Stimulated activated CD8-positive, alpha-beta memory T cell treated with anti-CD3 and anti-CD28 coated beads, Interleukin-7, amount 100 ng/mL, for 1 hour (primary cell): ENCODE results near the gene MSANTD1.

Experiments
- DNase-seq, 2 donors: peaks; one replicate each; pipeline ENCODE4 v3.0.0-alpha.2; 2020; ENCODE audit warnings: low read depth in 2 of 2

The MSANTD1 gene

DNA sequence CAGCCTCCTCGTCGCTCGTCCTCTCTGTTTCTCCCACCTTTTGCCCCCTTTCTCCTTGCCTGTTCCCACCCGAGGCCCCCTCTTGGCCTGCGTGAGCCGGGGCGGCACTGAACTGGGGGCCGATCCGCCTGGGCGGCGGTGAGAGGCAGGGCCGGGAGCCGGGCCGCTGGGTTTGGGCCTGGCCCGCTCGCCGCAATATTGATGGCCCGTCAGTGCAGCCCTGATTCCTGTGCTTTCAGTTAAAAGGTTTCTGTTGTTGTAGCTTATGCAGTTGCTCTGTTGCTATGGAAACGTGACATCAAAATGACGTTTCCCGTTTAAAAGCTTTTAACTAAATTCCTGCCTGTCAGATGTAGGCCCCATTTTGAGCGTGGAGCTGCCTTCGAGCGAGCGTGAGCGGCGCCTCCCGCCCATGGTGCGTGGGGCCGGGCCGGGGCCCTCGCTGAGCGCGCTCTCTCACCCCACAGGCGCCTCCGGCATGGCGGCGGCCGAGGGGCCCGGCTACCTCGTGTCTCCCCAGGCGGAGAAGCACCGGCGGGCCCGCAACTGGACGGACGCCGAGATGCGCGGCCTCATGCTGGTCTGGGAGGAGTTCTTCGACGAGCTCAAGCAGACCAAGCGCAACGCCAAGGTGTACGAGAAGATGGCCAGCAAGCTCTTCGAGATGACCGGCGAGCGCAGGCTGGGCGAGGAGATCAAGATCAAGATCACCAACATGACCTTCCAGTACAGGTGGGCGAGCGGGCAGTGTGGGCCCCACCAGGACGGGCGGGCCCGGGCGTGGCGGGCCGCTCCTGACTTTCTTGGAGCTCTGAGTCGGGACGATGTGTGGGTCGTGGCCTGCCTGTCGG is at the start of gene MSANTD1:
Gene MSANTD1 (plus strand): TSS at position 349 of the 851 bp plus-strand sequence. CDS start 64 bp downstream, at position 413.
- DNase-seq, result no peak

DNA sequence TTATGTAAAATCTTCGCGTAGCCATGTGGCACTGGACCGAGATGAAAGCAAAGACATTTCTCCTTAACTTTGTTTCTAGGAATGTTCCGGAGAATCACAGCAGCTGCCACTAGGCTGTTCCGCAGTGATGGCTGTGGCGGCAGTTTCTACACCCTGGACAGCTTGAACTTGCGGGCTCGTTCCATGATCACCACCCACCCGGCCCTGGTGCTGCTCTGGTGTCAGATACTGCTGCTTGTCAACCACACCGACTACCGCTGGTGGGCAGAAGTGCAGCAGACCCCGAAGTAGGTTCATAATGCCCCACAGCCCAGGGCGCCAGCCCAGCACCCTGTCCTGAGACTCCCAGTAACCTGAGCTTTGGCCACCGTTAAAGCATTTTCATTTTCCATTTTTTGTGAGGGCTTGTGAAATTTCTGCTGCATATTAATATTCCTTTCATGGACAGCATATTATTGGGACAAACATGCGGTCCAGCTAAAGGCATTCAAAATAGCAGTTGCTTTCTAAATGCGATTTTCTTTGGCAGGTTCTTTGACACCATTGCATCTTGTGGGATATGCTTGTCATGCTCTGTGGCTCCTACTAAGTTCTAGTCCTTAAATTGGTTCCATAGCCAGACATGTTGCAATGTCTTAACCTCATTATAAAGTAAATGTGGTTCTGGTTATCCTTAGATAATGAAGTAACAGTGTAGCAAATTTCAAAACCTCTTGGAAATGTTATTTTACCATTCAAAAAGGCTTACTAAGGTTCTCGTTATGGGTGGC is 49.1 kb upstream of the MSANTD1 start:
- no peak for DNase-seq

GRCh38 chr4:3200423-3201090 is 48.4 kb upstream of the MSANTD1 start:
- DNase-seq, result no peak

DNA sequence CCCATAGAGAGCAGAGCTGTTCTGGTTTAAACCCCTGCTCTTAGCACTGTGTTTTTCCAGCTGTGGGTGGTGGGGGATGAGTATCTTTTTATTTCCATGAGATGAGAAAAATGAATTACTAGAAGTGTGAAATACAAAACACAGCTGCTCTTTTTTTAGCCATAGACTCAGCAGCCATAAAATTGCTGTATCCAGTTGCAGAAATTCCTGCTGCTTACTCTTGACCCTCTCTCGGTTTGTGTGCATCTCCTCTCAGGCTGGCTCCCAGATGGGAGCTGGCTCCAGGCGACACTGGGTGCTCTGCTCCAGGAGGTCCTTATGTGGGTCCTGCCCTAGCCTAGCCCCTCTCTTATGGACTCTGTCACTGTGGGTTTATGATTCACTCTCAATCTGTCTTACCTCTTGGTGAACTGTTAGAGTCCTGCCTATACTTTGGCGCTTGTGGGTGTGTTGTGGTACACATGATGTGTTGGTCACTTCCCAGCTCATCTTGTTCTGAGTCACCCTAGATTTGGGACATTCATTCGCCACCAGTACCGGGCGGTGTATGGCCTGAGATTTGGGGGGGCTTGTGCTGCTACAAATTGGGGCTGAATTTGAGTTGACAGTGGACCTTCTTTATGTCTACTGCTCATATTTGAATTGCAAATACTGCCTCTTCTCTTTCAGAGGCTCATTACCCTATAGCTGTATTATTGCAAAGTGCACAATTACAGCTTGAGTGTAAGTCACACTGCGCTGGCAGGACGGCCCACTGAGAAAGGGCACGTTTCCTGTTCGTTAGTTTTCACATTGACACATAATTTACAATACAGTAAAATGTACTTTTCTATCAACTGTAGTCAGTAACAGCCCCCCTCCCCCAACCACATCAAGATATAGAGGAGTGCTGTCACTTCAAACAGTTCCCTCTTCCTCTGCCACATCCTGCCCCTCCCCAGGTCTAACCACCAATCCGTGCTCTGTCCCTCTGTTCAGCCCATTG is 46.9 kb upstream of the MSANTD1 start:
- DNase-seq, result peak; percentile 36 to 41

GRCh38 chr4:3202836-3203820 is 45.8 kb upstream of the MSANTD1 start:
- no peak for DNase-seq

DNA sequence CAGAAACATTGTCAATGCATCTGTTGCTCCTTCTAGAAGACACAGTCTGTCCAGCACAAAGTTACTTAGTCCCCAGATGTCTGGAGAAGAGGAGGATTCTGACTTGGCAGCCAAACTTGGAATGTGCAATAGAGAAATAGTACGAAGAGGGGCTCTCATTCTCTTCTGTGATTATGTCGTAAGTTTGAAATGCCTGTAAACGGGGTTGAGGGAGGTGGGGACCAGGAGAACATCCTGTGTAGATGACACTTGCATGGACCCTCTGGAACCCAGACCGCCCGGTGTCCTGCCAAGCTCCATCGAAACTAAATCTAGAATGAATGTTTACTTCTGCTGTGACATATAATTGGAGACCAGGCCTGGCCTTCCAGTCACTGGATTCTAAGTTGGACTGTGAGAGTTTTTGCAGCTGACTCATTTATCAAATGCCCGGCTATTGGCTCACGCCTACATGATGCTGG is 45.0 kb upstream of the MSANTD1 start:
- no peak for DNase-seq

DNA sequence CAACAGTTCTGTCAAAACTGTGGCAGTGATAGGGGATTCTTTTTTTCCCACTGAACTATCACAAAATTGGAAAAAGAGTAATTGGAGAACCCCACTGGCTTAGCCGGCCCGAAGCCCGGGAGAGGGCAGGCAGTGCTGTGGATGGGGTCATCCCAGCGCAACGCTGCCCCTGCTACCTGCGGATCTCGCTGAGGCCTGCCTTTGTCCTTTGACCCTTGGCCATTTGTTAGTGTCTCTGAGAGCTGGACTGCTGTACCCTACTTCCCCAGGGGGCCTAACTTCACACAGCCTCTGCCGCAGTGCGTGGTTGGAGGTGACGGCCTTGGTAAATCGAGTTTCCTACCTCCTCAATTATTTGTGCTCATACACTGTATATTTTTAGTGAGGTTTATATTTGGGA is 43.0 kb upstream of the MSANTD1 start:
- DNase-seq, result no peak

DNA sequence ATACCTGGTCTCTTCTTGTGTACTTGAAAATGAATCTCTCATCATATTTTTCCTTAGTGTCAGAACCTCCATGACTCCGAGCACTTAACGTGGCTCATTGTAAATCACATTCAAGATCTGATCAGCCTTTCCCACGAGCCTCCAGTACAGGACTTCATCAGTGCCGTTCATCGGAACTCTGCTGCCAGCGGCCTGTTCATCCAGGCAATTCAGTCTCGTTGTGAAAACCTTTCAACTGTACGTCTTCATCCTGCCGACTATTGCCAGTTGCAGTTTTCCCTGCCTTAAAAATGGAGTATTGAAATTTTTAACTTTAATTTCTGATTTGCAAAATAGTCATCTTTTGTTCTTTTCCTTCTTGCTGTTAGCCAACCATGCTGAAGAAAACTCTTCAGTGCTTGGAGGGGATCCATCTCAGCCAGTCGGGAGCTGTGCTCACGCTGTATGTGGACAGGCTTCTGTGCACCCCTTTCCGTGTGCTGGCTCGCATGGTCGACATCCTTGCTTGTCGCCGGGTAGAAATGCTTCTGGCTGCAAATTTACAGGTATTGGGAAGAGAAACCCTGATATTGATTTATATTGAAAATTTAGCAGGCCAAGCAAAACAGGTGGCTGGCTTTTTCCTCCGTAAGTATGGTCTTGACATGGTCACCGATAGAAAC is 42.4 kb upstream of the MSANTD1 start:
- DNase-seq, result no peak

DNA sequence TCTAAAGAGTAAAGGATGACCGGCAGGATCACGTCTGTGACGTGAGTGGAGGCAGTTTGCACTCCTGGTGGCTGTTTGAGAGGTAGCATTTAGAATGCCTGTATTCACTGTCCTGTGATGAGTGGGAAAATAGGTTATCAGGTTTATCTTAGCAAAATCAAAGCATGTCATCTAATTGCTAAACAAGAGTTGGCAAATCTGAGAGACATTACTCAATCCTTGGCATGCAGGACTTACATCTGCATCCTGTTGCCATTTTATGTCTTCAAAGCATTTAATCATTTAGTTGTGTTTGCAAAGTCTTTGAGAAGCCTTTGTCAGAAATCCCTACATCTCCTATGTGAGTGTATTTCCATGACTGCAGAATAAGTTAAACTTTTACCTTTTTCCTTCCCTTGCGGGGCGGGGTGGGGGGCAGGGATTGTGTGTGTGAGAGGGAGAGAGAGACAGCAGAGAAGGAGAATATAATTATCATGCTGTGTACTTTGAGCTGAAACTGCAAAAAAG is 41.4 kb upstream of the MSANTD1 start:
- DNase-seq, result no peak

DNA sequence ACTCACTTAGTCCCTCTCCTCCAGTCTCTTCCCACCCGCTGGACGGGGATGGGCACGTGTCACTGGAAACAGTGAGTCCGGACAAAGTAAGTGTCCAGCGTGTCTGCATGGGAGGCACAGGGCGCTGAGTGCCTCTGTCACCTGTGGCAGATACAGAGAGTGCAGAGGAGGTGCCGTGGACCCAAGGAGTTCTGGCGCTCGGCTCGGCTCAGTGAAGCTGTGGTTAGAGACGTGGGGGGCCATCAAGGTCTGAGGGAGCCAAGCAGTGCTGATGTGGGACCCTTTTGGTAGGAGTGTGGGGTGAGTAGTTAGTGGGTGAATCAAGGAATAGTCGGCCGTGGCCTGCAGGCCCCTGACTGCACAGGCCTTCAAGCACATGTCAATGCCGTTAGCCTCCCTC is 40.1 kb upstream of the MSANTD1 start:
- DNase-seq, result no peak

GRCh38 chr4:3209551-3210325 is 39.2 kb upstream of the MSANTD1 start:
- DNase-seq, result no peak

GRCh38 chr4:3210467-3210866 is 38.5 kb upstream of the MSANTD1 start:
- DNase-seq, result no peak

GRCh38 chr4:3211866-3212265 is 37.1 kb upstream of the MSANTD1 start:
- DNase-seq, result no peak

DNA sequence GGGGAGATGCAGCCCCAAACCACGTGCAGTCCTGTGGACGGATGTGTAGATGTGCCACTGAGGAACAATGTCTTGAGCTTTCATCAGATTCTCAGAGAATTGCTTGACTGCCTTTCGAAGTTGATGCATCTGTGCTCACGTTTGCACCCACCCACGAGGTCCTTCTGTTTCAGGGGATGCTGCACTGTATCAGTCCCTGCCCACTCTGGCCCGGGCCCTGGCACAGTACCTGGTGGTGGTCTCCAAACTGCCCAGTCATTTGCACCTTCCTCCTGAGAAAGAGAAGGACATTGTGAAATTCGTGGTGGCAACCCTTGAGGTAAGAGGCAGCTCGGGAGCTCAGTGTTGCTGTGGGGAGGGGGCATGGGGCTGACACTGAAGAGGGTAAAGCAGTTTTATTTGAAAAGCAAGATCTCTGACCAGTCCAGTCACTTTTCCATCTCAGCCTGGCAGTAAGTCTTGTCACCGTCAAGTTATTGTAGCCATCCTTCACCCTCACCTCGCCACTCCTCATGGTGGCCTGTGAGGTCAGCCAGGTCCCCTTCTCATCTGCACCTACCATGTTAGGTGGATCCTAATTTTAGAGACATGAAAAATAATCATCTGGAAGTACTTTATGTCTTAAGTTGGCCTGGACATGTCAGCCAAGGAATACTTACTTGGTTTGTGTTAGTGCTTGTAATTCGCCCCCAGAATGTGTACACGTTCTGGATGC is 36.4 kb upstream of the MSANTD1 start:
- no peak for DNase-seq

DNA sequence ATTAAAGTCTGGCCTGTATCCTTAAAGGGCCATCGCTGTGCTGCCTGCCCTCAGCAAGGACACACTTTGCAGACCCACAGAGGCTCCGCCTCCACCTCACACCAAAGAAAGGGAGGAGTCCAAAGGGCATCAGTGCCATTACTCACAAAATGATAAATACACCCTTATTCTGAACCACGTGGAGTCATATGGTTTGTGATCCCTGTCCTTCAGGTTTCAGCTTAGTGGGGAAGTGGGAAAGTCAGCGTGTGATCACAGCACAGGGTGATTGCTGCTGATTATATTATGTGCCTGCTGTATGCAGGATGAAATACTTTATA is 35.9 kb upstream of the MSANTD1 start:
- no peak for DNase-seq

DNA sequence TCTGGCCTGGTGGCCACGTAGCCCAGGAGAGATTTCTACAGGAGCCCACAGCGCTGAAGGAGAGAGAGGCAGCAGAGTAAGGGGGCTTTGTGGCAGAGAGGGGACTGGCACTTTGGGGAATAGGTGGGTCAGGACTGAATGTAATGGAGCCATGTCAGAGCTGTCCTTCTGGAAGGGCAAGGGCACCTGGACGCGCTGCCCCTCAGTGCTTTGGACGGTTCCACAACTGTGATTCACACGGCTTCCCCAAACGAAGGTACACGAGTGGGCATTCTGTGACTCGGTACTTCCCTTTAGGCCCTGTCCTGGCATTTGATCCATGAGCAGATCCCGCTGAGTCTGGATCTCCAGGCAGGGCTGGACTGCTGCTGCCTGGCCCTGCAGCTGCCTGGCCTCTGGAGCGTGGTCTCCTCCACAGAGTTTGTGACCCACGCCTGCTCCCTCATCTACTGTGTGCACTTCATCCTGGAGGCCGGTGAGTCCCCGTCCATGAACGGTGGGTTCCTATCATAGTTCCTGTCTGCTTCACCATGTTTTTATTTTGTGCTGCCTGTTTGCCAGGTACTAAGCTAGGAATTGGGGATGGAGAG is 35.2 kb upstream of the MSANTD1 start:
- no peak for DNase-seq

GRCh38 chr4:3215256-3215655 is 33.7 kb upstream of the MSANTD1 start:
- no peak for DNase-seq
